Measurements from ENCODE around the gene LZTS3.
A peak's percentile ranks its signal among the peaks of the same experiment; 100 is the strongest.

- TF ChIP-seq CREB1 (IDR thresholded peaks at IDR 0.05) (peak; percentile 85), EZH2 (IDR thresholded peaks at IDR 0.05; ENCODE audit: low read depth, low read length, severe bottlenecking) (no peak), CTCF (IDR thresholded peaks at IDR 0.05; ENCODE audit: control extremely low read depth in 1 of 3, insufficient read depth in 1 of 3, low read depth in 1 of 3, low read length in 3 of 3) (no peak), FOSL1 (IDR thresholded peaks at IDR 0.05; ENCODE audit: insufficient read depth, low read depth, low read length) (no peak), POLR2A (IDR thresholded peaks at IDR 0.05; ENCODE audit: control extremely low read depth in 1 of 2, low read depth in 2 of 2, low read length in 2 of 2) (peak; percentile 43 to 76), SP2 (IDR thresholded peaks at IDR 0.05; ENCODE audit: low read length) (no peak), GABPA (IDR thresholded peaks at IDR 0.05; ENCODE audit: borderline replicate concordance, insufficient read depth, low read length) (no peak), TAF7 (optimal IDR thresholded peaks at IDR 0.05; ENCODE audit: borderline replicate concordance, low read depth, low read length) (peak; percentile 10), ZNF274 (IDR thresholded peaks at IDR 0.05; ENCODE audit: borderline replicate concordance, extremely low read depth, low read length) (no peak)
Measured at GRCh38 chr20:3172933-3173609, at the start of gene LZTS3.

Measured in H1 (cell line).